ENCODE measurements around the gene IL10RB.
"Not testable (repeated sequence)": the region's sequence is repeated elsewhere in the genome, so short reads cannot be mapped to it uniquely, and the experiment has no call there.

Gene IL10RB

GRCh38 chr21:33266050-33266788, at the start of gene IL10RB:
TSS of gene IL10RB (plus strand) at chr21:33266367. CDS start at chr21:33266466, 99 bp downstream.
- DNase-seq, result peak; percentile 59 to 75

- DNase-seq, result no peak
Observed at GRCh38 chr21:33217138-33217520, 49.0 kb upstream of the IL10RB start.

GRCh38 chr21:33219300-33219699, 46.9 kb upstream of the IL10RB start:
- DNase-seq, result no peak

- no peak for DNase-seq
Observed at GRCh38 chr21:33219954-33220353, 46.2 kb upstream of the IL10RB start.

GRCh38 chr21:33225376-33225775, 40.8 kb upstream of the IL10RB start:
- DNase-seq, result not testable (repeated sequence)

GRCh38 chr21:33228455-33228854, 37.7 kb upstream of the IL10RB start:
- no peak for DNase-seq

- DNase-seq, result no peak
Observed at GRCh38 chr21:33229099-33229783, 36.9 kb upstream of the IL10RB start.

GRCh38 chr21:33229784-33230544, 36.2 kb upstream of the IL10RB start, which contains the start of gene IFNAR2:
TSS of gene IFNAR2 (plus strand) at chr21:33229938. CDS start at chr21:33241923, 11,985 bp downstream.
- peak; percentile 67 to 79 for DNase-seq

- DNase-seq, result no peak
Observed at GRCh38 chr21:33230545-33231324, 35.4 kb upstream of the IL10RB start.

GRCh38 chr21:33231526-33231925, 34.6 kb upstream of the IL10RB start:
- no peak for DNase-seq

GRCh38 chr21:33232291-33233034, 33.7 kb upstream of the IL10RB start:
- no peak for DNase-seq

GRCh38 chr21:33234635-33235520, 31.3 kb upstream of the IL10RB start:
- DNase-seq, result no peak

- no peak for DNase-seq
Observed at GRCh38 chr21:33236013-33236686, 30.0 kb upstream of the IL10RB start.

- DNase-seq, result no peak
Observed at GRCh38 chr21:33236766-33237165, 29.4 kb upstream of the IL10RB start.

GRCh38 chr21:33237486-33237885, 28.7 kb upstream of the IL10RB start:
- DNase-seq, result no peak

GRCh38 chr21:33238146-33238545, 28.0 kb upstream of the IL10RB start:
- DNase-seq, result no peak

- no peak for DNase-seq
Observed at GRCh38 chr21:33238565-33239255, 27.5 kb upstream of the IL10RB start.

- DNase-seq, result not testable (repeated sequence)
Observed at GRCh38 chr21:33239559-33240127, 26.5 kb upstream of the IL10RB start.

GRCh38 chr21:33240404-33240803, 25.8 kb upstream of the IL10RB start:
- DNase-seq, result no peak

All from stimulated activated CD4-positive, alpha-beta T cell treated with anti-CD3 and anti-CD28 coated beads, Interleukin-2, amount 100 ng/mL, for 48 hours (primary cell).